ENCODE data around the gene PTPN6. TPM values are rescaled to one million over a fixed set of nuclear protein-coding genes. Genes with fewer than 3 reads are reported as not detected.

Gene PTPN6
- total RNA-seq, 1 donor from 2014 or later: 0.94 TPM

GRCh38 chr12:6938353-6939190, 12.6 kb upstream of the PTPN6 start:
- H3K4me3 Mint-ChIP-seq (ENCODE audit: unreplicated experiment): peak overlapping the region; percentile 78
- H3K27ac Mint-ChIP-seq (ENCODE audit: unreplicated experiment): peak overlapping the region; percentile 82
- peaks cover 48% of the 10 kb centered on the region for H3K4me1 Mint-ChIP-seq (ENCODE audit: unreplicated experiment)
- TF ChIP-seq CTCF (IDR thresholded peaks at IDR 0.05): no peak
- no peaks in the 10 kb centered on the region for H3K27me3 Mint-ChIP-seq (ENCODE audit: unreplicated experiment)
- peaks cover 30% of the 10 kb centered on the region for H3K36me3 Mint-ChIP-seq (ENCODE audit: unreplicated experiment)
- no peaks in the 10 kb centered on the region for H3K9me3 Mint-ChIP-seq (ENCODE audit: unreplicated experiment)
- no peak for DNase-seq (ENCODE audit: extremely low spot score, unreplicated experiment)

- H3K9me3 Mint-ChIP-seq (ENCODE audit: unreplicated experiment): no peaks in the 10 kb centered on the region
- peak overlapping the region; percentile 51 for H3K4me3 Mint-ChIP-seq (ENCODE audit: unreplicated experiment)
- H3K4me1 Mint-ChIP-seq (ENCODE audit: unreplicated experiment): peaks cover 45% of the 10 kb centered on the region
- peaks cover 24% of the 10 kb centered on the region for H3K36me3 Mint-ChIP-seq (ENCODE audit: unreplicated experiment)
- peak overlapping the region; percentile 50 for H3K27ac Mint-ChIP-seq (ENCODE audit: unreplicated experiment)
- H3K27me3 Mint-ChIP-seq (ENCODE audit: unreplicated experiment): no peaks in the 10 kb centered on the region
- no peak for TF ChIP-seq CTCF (IDR thresholded peaks at IDR 0.05)
- DNase-seq (ENCODE audit: extremely low spot score, unreplicated experiment): no peak
These were observed 12.0 kb upstream of the PTPN6 start for GRCh38 chr12:6939191-6939540.

GRCh38 chr12:6941267-6941666, 9.9 kb upstream of the PTPN6 start:
- no peak overlapping the region for H3K4me3 Mint-ChIP-seq (ENCODE audit: unreplicated experiment)
- H3K4me1 Mint-ChIP-seq (ENCODE audit: unreplicated experiment): peaks cover 42% of the 10 kb centered on the region
- H3K36me3 Mint-ChIP-seq (ENCODE audit: unreplicated experiment): peaks cover 6% of the 10 kb centered on the region
- DNase-seq (ENCODE audit: extremely low spot score, unreplicated experiment): no peak
- no peak for TF ChIP-seq CTCF (IDR thresholded peaks at IDR 0.05)
- H3K9me3 Mint-ChIP-seq (ENCODE audit: unreplicated experiment): no peaks in the 10 kb centered on the region
- no peaks in the 10 kb centered on the region for H3K27me3 Mint-ChIP-seq (ENCODE audit: unreplicated experiment)
- peak overlapping the region; percentile 73 for H3K27ac Mint-ChIP-seq (ENCODE audit: unreplicated experiment)

GRCh38 chr12:6941782-6942181, 9.4 kb upstream of the PTPN6 start:
- peaks cover 5% of the 10 kb centered on the region for H3K36me3 Mint-ChIP-seq (ENCODE audit: unreplicated experiment)
- no peak overlapping the region for H3K27ac Mint-ChIP-seq (ENCODE audit: unreplicated experiment)
- no peaks in the 10 kb centered on the region for H3K9me3 Mint-ChIP-seq (ENCODE audit: unreplicated experiment)
- DNase-seq (ENCODE audit: extremely low spot score, unreplicated experiment): no peak
- peaks cover 39% of the 10 kb centered on the region for H3K4me1 Mint-ChIP-seq (ENCODE audit: unreplicated experiment)
- TF ChIP-seq CTCF (IDR thresholded peaks at IDR 0.05): no peak
- no peaks in the 10 kb centered on the region for H3K27me3 Mint-ChIP-seq (ENCODE audit: unreplicated experiment)
- H3K4me3 Mint-ChIP-seq (ENCODE audit: unreplicated experiment): no peak overlapping the region

GRCh38 chr12:6942331-6942665, 8.9 kb upstream of the PTPN6 start:
- DNase-seq (ENCODE audit: extremely low spot score, unreplicated experiment): no peak
- no peak for TF ChIP-seq CTCF (IDR thresholded peaks at IDR 0.05)
- H3K4me3 Mint-ChIP-seq (ENCODE audit: unreplicated experiment): no peak overlapping the region
- H3K27me3 Mint-ChIP-seq (ENCODE audit: unreplicated experiment): no peaks in the 10 kb centered on the region
- H3K4me1 Mint-ChIP-seq (ENCODE audit: unreplicated experiment): peaks cover 39% of the 10 kb centered on the region
- peaks cover 9% of the 10 kb centered on the region for H3K36me3 Mint-ChIP-seq (ENCODE audit: unreplicated experiment)
- H3K27ac Mint-ChIP-seq (ENCODE audit: unreplicated experiment): peak overlapping the region; percentile 99
- no peaks in the 10 kb centered on the region for H3K9me3 Mint-ChIP-seq (ENCODE audit: unreplicated experiment)
